Measurements from ENCODE around the gene AQP12A.

Gene AQP12A

DNA sequence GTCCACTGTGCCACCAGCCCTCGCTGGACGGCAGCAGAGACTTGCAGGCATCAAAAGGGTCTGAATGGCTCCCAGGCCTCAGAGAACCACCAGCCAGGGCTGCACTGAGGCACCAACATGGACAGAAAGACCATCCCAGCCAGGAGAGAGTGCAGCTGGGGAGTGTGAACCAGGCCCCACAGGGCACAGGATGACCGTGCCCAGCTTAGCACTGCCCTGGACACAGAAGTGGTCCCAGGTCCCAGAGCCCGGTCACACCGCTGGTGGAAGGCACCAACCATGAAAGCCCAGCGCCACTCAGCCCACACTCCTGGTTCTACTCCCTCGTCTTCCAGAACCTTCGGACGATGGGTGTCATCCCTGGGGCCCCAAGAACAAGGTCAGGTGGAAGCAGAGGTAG is 20.5 kb downstream of the AQP12A start:
- Histone ChIP-seq H3K4me3 (ENCODE audit: low read depth, low read length) (no peak overlapping the region), H3K27me3 (ENCODE audit: control insufficient read depth, insufficient read depth, low read length) (no peaks in the 10 kb centered on the region), H3K27ac (ENCODE audit: low read depth, low read length) (no peak overlapping the region), H3K9me3 (ENCODE audit: control insufficient read depth, insufficient read depth, low read length) (no peaks in the 10 kb centered on the region), H3K9ac (ENCODE audit: low read depth, low read length) (no peak overlapping the region), H3K36me3 (ENCODE audit: control insufficient read depth, insufficient read depth, low read length) (peaks cover 10% of the 10 kb centered on the region), H3K4me1 (ENCODE audit: control insufficient read depth, insufficient read depth, low read length) (no peaks in the 10 kb centered on the region)

- Histone ChIP-seq H3K4me1 (ENCODE audit: control insufficient read depth, insufficient read depth, low read length) (no peaks in the 10 kb centered on the region), H3K27ac (ENCODE audit: low read depth, low read length) (no peak overlapping the region), H3K4me3 (ENCODE audit: low read depth, low read length) (no peak overlapping the region), H3K36me3 (ENCODE audit: control insufficient read depth, insufficient read depth, low read length) (peaks cover 21% of the 10 kb centered on the region), H3K9ac (ENCODE audit: low read depth, low read length) (no peak overlapping the region), H3K9me3 (ENCODE audit: control insufficient read depth, insufficient read depth, low read length) (no peaks in the 10 kb centered on the region), H3K27me3 (ENCODE audit: control insufficient read depth, insufficient read depth, low read length) (no peaks in the 10 kb centered on the region)
These were observed 21.6 kb downstream of the AQP12A start for GRCh38 chr2:240713071-240713927.

DNA sequence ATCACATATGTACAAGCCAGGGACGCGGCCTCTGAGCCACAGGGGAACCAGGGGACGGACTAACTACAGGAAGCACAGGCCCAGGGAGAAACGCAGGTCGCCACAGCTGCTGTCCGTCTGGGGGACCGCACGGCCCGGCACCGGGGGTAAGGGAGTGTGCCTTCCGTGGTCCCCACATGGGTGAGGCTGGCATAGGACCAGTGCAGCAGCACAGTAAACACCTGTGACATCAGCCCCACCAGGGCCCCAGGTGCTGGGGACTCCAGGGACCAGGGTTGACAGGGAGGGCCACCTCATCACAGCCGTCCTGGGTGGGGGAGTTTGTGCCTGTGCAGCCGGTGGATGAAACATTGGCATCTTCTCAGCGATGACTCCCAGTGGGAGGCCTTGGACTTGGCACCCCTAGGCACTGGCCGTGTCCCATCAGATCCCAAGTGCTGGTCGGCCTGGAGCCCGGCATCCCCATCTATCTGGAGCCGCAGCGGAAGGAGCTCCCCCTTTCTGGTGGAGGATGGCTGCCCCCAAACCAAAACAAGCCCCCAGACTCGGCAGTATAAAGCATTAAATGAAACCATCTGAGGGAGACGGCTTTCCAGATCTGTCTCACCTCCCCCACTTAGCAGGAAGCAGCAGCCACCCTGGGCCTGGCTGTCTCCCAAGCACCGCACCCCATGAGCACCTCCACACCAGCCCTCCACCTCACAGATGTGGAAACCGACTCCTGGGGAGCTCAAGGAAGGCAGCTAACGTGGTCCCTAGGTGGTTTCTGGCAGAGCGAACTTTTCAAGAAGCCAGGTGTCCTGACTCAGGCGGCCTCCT is 22.5 kb downstream of the AQP12A start:
- H3K4me1 ChIP-seq (ENCODE audit: control insufficient read depth, insufficient read depth, low read length): no peaks in the 10 kb centered on the region
- no peaks in the 10 kb centered on the region for H3K9me3 ChIP-seq (ENCODE audit: control insufficient read depth, insufficient read depth, low read length)
- no peak overlapping the region for H3K9ac ChIP-seq (ENCODE audit: low read depth, low read length)
- no peak overlapping the region for H3K4me3 ChIP-seq (ENCODE audit: low read depth, low read length)
- no peaks in the 10 kb centered on the region for H3K27me3 ChIP-seq (ENCODE audit: control insufficient read depth, insufficient read depth, low read length)
- H3K27ac ChIP-seq (ENCODE audit: low read depth, low read length): no peak overlapping the region
- peaks cover 30% of the 10 kb centered on the region for H3K36me3 ChIP-seq (ENCODE audit: control insufficient read depth, insufficient read depth, low read length)

DNA sequence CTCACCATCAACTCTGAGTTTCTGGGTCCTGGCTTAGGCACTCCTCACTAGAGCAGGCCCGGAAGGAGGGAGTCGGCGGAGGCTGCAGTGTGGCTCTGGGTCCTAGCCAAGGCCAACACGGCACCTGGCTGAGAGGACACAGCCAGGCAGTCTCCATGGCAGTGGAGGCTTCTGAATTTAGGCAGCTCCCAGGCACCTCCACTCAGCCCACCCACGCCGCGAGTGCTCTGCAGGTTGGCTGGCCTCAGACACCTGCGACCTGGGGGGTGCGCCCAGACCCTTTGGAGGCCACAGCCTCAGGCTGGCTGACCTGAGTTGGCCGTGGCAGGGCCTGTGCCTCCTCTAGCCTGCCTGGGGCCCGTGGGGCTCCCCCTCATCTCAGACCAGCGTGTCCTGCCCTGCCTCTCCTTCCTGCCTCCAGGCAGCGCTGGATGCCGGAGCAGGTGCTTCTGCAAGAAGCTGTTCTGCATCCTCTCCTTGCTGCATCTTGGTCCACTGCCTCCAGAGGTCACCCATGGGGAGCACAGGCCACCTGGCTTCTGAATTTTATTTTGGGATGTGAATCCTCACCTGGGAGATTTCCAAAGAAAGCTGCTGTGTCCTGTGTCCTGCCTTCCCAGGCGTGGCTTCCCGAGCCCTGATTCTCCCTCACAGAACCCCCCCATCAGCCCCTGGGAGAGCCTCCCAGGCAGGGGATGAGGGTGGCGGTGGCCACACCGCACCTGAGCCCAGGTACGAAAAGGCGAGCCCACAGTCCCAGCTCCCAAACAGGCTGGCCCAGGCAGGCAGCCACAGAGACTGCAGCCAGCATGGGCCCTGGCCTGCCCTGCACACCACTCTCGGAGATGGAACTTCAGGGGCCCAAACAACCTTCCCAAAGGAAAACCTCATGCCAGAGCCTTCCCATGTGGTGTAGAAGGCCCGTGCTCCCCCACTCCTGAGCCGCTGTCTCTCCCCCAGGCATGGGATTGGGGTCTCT is 23.4 kb downstream of the AQP12A start:
- Histone ChIP-seq H3K9me3 (ENCODE audit: control insufficient read depth, insufficient read depth, low read length) (no peaks in the 10 kb centered on the region), H3K27ac (ENCODE audit: low read depth, low read length) (no peak overlapping the region), H3K4me1 (ENCODE audit: control insufficient read depth, insufficient read depth, low read length) (no peaks in the 10 kb centered on the region), H3K9ac (ENCODE audit: low read depth, low read length) (no peak overlapping the region), H3K36me3 (ENCODE audit: control insufficient read depth, insufficient read depth, low read length) (peaks cover 39% of the 10 kb centered on the region), H3K4me3 (ENCODE audit: low read depth, low read length) (no peak overlapping the region), H3K27me3 (ENCODE audit: control insufficient read depth, insufficient read depth, low read length) (no peaks in the 10 kb centered on the region)

GRCh38 chr2:240716130-240716798 is 24.6 kb downstream of the AQP12A start:
- Histone ChIP-seq H3K9ac (ENCODE audit: low read depth, low read length) (no peak overlapping the region), H3K4me3 (ENCODE audit: low read depth, low read length) (no peak overlapping the region), H3K27ac (ENCODE audit: low read depth, low read length) (no peak overlapping the region), H3K36me3 (ENCODE audit: control insufficient read depth, insufficient read depth, low read length) (peaks cover 47% of the 10 kb centered on the region), H3K9me3 (ENCODE audit: control insufficient read depth, insufficient read depth, low read length) (no peaks in the 10 kb centered on the region), H3K27me3 (ENCODE audit: control insufficient read depth, insufficient read depth, low read length) (no peaks in the 10 kb centered on the region), H3K4me1 (ENCODE audit: control insufficient read depth, insufficient read depth, low read length) (no peaks in the 10 kb centered on the region)

DNA sequence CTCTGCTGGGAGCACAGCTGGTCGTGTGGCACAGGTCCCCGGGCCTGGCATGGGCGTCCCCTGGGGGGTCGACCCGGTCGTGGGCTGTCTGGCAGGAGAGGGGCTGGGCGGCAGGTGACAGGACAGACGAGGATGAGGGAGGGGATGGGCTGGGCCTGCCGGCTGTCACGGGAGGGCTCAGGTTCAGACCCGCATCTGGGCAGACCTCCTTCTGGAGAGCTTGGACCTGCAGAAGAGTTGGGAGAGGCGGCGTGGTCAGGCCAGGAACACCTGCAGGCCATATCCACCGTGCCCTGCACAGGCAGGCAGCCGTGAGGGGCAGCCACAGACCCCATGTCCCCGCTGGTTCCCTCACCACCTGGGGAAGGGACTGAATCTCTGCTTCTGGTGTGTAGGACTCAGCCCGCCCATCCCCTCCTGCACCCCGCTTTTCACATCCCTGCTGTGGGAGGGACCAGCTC is 25.5 kb downstream of the AQP12A start:
- H3K4me3 ChIP-seq (ENCODE audit: low read depth, low read length): no peak overlapping the region
- H3K9ac ChIP-seq (ENCODE audit: low read depth, low read length): no peak overlapping the region
- H3K27ac ChIP-seq (ENCODE audit: low read depth, low read length): no peak overlapping the region
- no peaks in the 10 kb centered on the region for H3K4me1 ChIP-seq (ENCODE audit: control insufficient read depth, insufficient read depth, low read length)
- peaks cover 56% of the 10 kb centered on the region for H3K36me3 ChIP-seq (ENCODE audit: control insufficient read depth, insufficient read depth, low read length)
- H3K9me3 ChIP-seq (ENCODE audit: control insufficient read depth, insufficient read depth, low read length): no peaks in the 10 kb centered on the region
- H3K27me3 ChIP-seq (ENCODE audit: control insufficient read depth, insufficient read depth, low read length): no peaks in the 10 kb centered on the region

DNA sequence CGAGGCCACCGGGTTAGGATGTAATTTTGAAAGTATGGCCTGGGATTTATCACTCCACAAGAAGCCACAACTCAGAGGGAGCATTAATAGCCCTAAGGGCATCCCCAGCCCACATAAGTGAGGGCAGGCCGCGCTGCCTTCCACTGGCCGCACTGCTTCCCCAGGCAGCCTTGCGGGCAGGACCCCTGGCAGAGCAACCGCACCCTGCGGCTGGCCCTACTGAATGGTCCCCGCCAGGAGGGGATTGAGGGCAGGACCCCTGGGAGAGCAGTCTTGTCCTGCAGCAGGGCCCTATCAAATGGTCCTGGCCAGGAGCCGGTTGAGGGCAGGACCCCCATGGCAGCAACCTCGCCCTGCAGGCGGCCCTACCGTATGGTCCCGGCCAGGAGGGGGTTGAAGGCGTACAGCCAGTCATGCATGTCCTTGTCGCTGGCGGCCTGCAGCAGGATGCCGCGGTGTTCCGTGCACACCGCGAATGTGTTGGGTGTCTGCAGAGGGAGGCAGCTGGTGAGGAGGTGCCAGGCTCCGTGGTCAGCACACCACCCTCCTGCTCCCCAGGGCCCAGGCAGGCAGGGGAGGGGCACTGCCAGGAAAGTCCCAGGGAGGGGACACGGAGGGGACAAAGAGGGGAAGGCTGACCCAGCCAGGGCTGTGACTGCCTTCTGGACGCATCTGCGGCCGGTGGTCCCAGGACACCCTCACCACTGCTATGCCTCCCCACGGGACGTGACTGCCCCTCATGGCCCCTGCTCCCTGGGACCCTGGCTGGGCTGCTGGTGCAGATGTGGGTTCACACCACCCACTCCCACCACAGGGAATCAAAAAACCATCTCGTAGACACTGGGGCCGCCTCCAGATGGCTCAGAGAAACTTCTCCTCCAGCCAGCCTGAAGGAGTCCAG is 26.3 kb downstream of the AQP12A start:
- no peak overlapping the region for H3K4me3 ChIP-seq (ENCODE audit: low read depth, low read length)
- peaks cover 63% of the 10 kb centered on the region for H3K36me3 ChIP-seq (ENCODE audit: control insufficient read depth, insufficient read depth, low read length)
- no peak overlapping the region for H3K27ac ChIP-seq (ENCODE audit: low read depth, low read length)
- no peak overlapping the region for H3K9ac ChIP-seq (ENCODE audit: low read depth, low read length)
- no peaks in the 10 kb centered on the region for H3K4me1 ChIP-seq (ENCODE audit: control insufficient read depth, insufficient read depth, low read length)
- no peaks in the 10 kb centered on the region for H3K27me3 ChIP-seq (ENCODE audit: control insufficient read depth, insufficient read depth, low read length)
- H3K9me3 ChIP-seq (ENCODE audit: control insufficient read depth, insufficient read depth, low read length): no peaks in the 10 kb centered on the region

DNA sequence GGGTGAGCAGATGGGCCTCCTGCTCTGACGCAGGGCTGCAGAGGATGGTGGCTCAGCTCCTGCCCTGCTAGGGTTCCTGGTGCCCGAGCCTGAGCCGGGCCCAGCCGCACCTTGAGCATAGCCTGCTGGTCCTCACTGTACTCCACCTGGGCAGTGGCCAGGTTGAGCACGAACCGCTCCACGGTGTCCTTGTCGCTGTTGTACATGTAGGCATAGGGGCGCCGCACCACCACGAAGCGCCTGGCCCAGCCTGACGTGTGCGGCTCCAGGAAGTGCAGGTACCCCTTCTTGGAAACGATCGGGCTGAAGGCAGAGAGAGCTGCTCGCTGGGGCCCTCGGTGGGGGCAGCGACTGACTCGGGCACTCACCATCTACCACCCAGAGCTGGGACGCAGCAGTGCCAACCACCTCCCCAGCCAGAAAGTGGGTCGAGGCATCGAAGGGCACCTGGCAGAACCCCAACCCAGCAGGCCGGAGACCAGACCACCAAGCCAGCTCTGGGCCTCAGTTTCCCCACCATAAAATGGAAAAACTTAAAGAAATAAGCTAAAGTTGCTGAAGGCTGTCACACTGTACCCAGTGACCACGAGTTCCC is 27.3 kb downstream of the AQP12A start:
- no peaks in the 10 kb centered on the region for H3K9me3 ChIP-seq (ENCODE audit: control insufficient read depth, insufficient read depth, low read length)
- no peaks in the 10 kb centered on the region for H3K4me1 ChIP-seq (ENCODE audit: control insufficient read depth, insufficient read depth, low read length)
- H3K36me3 ChIP-seq (ENCODE audit: control insufficient read depth, insufficient read depth, low read length): peaks cover 74% of the 10 kb centered on the region
- H3K4me3 ChIP-seq (ENCODE audit: low read depth, low read length): no peak overlapping the region
- no peak overlapping the region for H3K27ac ChIP-seq (ENCODE audit: low read depth, low read length)
- no peaks in the 10 kb centered on the region for H3K27me3 ChIP-seq (ENCODE audit: control insufficient read depth, insufficient read depth, low read length)
- no peak overlapping the region for H3K9ac ChIP-seq (ENCODE audit: low read depth, low read length)

GRCh38 chr2:240719676-240720545 is 28.2 kb downstream of the AQP12A start:
- Histone ChIP-seq H3K27ac (ENCODE audit: low read depth, low read length) (no peak overlapping the region), H3K9ac (ENCODE audit: low read depth, low read length) (no peak overlapping the region), H3K9me3 (ENCODE audit: control insufficient read depth, insufficient read depth, low read length) (no peaks in the 10 kb centered on the region), H3K27me3 (ENCODE audit: control insufficient read depth, insufficient read depth, low read length) (no peaks in the 10 kb centered on the region), H3K36me3 (ENCODE audit: control insufficient read depth, insufficient read depth, low read length) (peaks cover 82% of the 10 kb centered on the region), H3K4me1 (ENCODE audit: control insufficient read depth, insufficient read depth, low read length) (no peaks in the 10 kb centered on the region), H3K4me3 (ENCODE audit: low read depth, low read length) (no peak overlapping the region)
